ENCODE measurements around the gene ASB18. TPM values are rescaled to one million over a fixed set of nuclear protein-coding genes. Genes with fewer than 3 reads are reported as not detected.

Gene ASB18
- total RNA-seq (2021; ENCODE audit: unreplicated experiment) = not detected
- 0.17 and 0.30 TPM in 2 replicates for polyA plus RNA-seq (2012)
- percentile 26 among the genes with signal in this experiment for Bru-seq, nascent RNA
- percentile 20 among the genes with signal in this experiment for BruChase-seq, experiment 1, labeled RNA remaining after a 6-hour chase
- BruChase-seq, experiment 2, labeled RNA remaining after a 2-hour chase = percentile 21 among the genes with signal in this experiment
- long read RNA-seq, partial matches to known transcripts = 0 of 2 reads
- long read RNA-seq, other reads (novel, unspliced or antisense) = 2 of 2 reads

- Histone ChIP-seq H3K79me2 (ENCODE audit: insufficient read depth, low read length) (no peaks in the 10 kb centered on the region), H3K9me2 (ENCODE audit: insufficient read depth) (no peaks in the 10 kb centered on the region), H3K9me3 (ENCODE audit: control insufficient read depth in 1 of 2, insufficient read depth in 1 of 2, low read depth in 1 of 2, low read length in 2 of 2) (peaks cover 0 to 2% of the 10 kb centered on the region in 2 experiments; a peak in 1 of 4 replicates), H4K20me1 (ENCODE audit: insufficient read depth) (no peaks in the 10 kb centered on the region), H2AFZ (ENCODE audit: low read depth, low read length, poor library complexity, severe bottlenecking) (no peak within 1 kb of the TSS), H3K36me3 (ENCODE audit: control insufficient read depth in 1 of 2, insufficient read depth in 2 of 2, low read length in 2 of 2) (no peaks in the 10 kb centered on the region), H3K4me1 (ENCODE audit: control insufficient read depth in 1 of 2, insufficient read depth in 2 of 2, low read length in 2 of 2) (no peaks in the 10 kb centered on the region), H3K27ac (ENCODE audit: low read depth, low read length) (no peak within 1 kb of the TSS), H3K27me3 (ENCODE audit: insufficient read depth, low read length) (no peaks in the 10 kb centered on the region), H3K9ac (ENCODE audit: low read length) (no peak within 1 kb of the TSS), H3K4me2 (ENCODE audit: low read length) (no peak within 1 kb of the TSS), H3K4me3 (replicated peaks in 1 of 2; ENCODE audit: low read depth in 1 of 2, low read length in 2 of 2) (no peak within 1 kb of the TSS)
- no TSS peak for BruUV-seq (replicated peaks)
- DNase-seq (ENCODE audit: low read depth, low spot score) (no peak), ATAC-seq (no peak)
- ChIA-PET POLR2A (no interaction called here), CTCF (no interaction called here), RAD21 (ENCODE audit: low non-redundant PET in 1 of 2, low total read pairs in 2 of 2, uncharacterized antibody in 2 of 2, unreplicated experiment in 2 of 2) (no interaction called here)
- TF ChIP-seq ZBTB33 (IDR thresholded peaks at IDR 0.05; ENCODE audit: extremely low read depth, insufficient replicate concordance, low read length) (no peak), TCF7L2 (IDR thresholded peaks at IDR 0.05; ENCODE audit: borderline replicate concordance, extremely low read depth, insufficient read depth, insufficient read length) (no peak), ATF3 (IDR thresholded peaks at IDR 0.05) (no peak), SRF (IDR thresholded peaks at IDR 0.05; ENCODE audit: low read depth) (no peak)
- intact Hi-C loops (cut with micrococcal nuclease) = no loop called here
Observed at GRCh38 chr2:236264256-236264655, at the start of gene ASB18. Gene ASB18, minus strand, starts transcription at chr2:236264406. Its CDS starts 61 bp downstream, at chr2:236264345.

GRCh38 chr2:236311286-236311685 lies 47.1 kb upstream of the ASB18 start:
- DNase-seq (ENCODE audit: low read depth, low spot score) = no peak
- Histone ChIP-seq H3K27ac (ENCODE audit: low read depth, low read length) (no peak overlapping the region), H4K20me1 (ENCODE audit: insufficient read depth) (no peaks in the 10 kb centered on the region), H3K9me2 (ENCODE audit: insufficient read depth) (no peaks in the 10 kb centered on the region), H3K9ac (ENCODE audit: low read length) (no peak overlapping the region), H3K36me3 (ENCODE audit: control insufficient read depth in 1 of 2, insufficient read depth in 2 of 2, low read length in 2 of 2) (no peaks in the 10 kb centered on the region), H3K9me3 (ENCODE audit: control insufficient read depth in 1 of 2, insufficient read depth in 1 of 2, low read depth in 1 of 2, low read length in 2 of 2) (no peaks in the 10 kb centered on the region), H3K27me3 (ENCODE audit: insufficient read depth, low read length) (no peaks in the 10 kb centered on the region), H3K4me2 (ENCODE audit: low read length) (no peak overlapping the region), H3K4me1 (ENCODE audit: control insufficient read depth in 1 of 2, insufficient read depth in 2 of 2, low read length in 2 of 2) (no peaks in the 10 kb centered on the region), H3K79me2 (ENCODE audit: insufficient read depth, low read length) (no peaks in the 10 kb centered on the region), H2AFZ (ENCODE audit: low read depth, low read length, poor library complexity, severe bottlenecking) (no peak overlapping the region), H3K4me3 (replicated peaks in 1 of 2; ENCODE audit: low read depth in 1 of 2, low read length in 2 of 2) (no peak overlapping the region)
- ChIA-PET CTCF (no interaction called here), RAD21 (ENCODE audit: low non-redundant PET in 1 of 2, low total read pairs in 2 of 2, uncharacterized antibody in 2 of 2, unreplicated experiment in 2 of 2) (no interaction called here), POLR2A (no interaction called here)
- no TSS peak for BruUV-seq (replicated peaks)
- no peak for ATAC-seq
- intact Hi-C loops (cut with micrococcal nuclease) = no loop called here
- TF ChIP-seq SIN3A (IDR thresholded peaks at IDR 0.05; ENCODE audit: low read depth) (no peak), CEBPB (IDR thresholded peaks at IDR 0.05; ENCODE audit: low read depth) (no peak), CBX3 (IDR thresholded peaks at IDR 0.05; ENCODE audit: low read depth) (no peak), POLR2AphosphoS5 (IDR thresholded peaks at IDR 0.05; ENCODE audit: low read depth, low read length) (no peak), MAX (IDR thresholded peaks at IDR 0.05) (no peak), CTCF (IDR thresholded peaks at IDR 0.05 in 2 of 3, conservative IDR thresholded peaks at IDR 0.05 in 1 of 3; ENCODE audit: borderline replicate concordance in 1 of 3, insufficient read depth in 1 of 3, low read depth in 2 of 3, low read length in 2 of 3) (no peak), EZH2phosphoT487 (IDR thresholded peaks at IDR 0.05; ENCODE audit: borderline replicate concordance) (no peak)
